GM12878 (cell line): Measurements from ENCODE around the gene CSAD. TPM values are rescaled to one million over a fixed set of nuclear protein-coding genes. Genes with fewer than 3 reads are reported as not detected.

Source experiments
- ATAC-seq: fragments of 200-7000 bp; cut with Tn5 transposase; 3 replicates; pipeline ENCODE4 v1.9.1; 2020; ENCODE audit warnings: mild to moderate bottlenecking, moderate library complexity
- BruUV-seq: library from RNA; stranded (reverse); fragments of 400-500 nt; replicated peaks from 2 replicates; lab custom pipeline; 2021; lab: Mats Ljungman, UMichigan
- CTCF ChIA-PET: fragments of 300-600 bp; sonication (Branson Sonifier 250); formaldehyde crosslinking; extraction: SDS; loops from one replicate; lab custom pipeline; 2021; ENCODE audit warnings: inconsistent platforms; lab: Yijun Ruan, JAX
- POLR2A ChIA-PET: fragments of 350-600 bp; formaldehyde crosslinking; extraction: SDS; loops from one replicate; lab custom pipeline; 2021; ENCODE audit warnings: inconsistent platforms; lab: Charles Lee
- RAD21 ChIA-PET: fragments of 300-600 bp; sonication (Branson Sonifier 250); formaldehyde crosslinking; loops from one replicate; lab custom pipeline; 2023; ENCODE audit warnings: antibody characterized with exemption; ENCODE audit not compliant: unreplicated experiment; lab: Charles Lee
- SMC1A ChIA-PET: fragments of 300-600 bp; sonication (Branson Sonifier 250); formaldehyde crosslinking; loops from one replicate; lab custom pipeline; 2023; ENCODE audit not compliant: unreplicated experiment, uncharacterized antibody; lab: Charles Lee
- DNase-seq: peaks from one replicate; pipeline ENCODE4 v3.0.0-alpha.2; 2011; ENCODE audit warnings: low read depth, low spot score
- FAIRE-seq: peaks from 3 replicates; lab custom pipeline; 2011; peaks lifted over from hg19 to GRCh38; lab: Jason Lieb, UNC
- H2AFZ ChIP-seq: 2 replicates; pipeline ENCODE4 v1.6.0; 2011; ENCODE audit warnings: low read depth, low read length, control low read depth; ENCODE audit not compliant: control insufficient read depth
- H3K27ac ChIP-seq: 2 replicates; pipeline ENCODE4 v1.5.1; 2011; ENCODE audit warnings: control low read depth; ENCODE audit not compliant: control insufficient read depth, insufficient read depth
- H3K27me3 ChIP-seq, 2 experiments: replicated peaks in 1 of 2; 2 replicates each; pipeline versions ENCODE4 v1.6.0 to v1.6.1; 2011; ENCODE audit warnings: low read length in 1 of 2; ENCODE audit not compliant: control insufficient read depth in 2 of 2, insufficient read depth in 2 of 2
- H3K36me3 ChIP-seq, 2 experiments: 2 replicates each; pipeline ENCODE4 v1.5.1; 2011; ENCODE audit warnings: low read length in 1 of 2; ENCODE audit not compliant: control insufficient read depth in 2 of 2, insufficient read depth in 2 of 2
- H3K4me1 ChIP-seq: 2 replicates; pipeline ENCODE4 v1.6.1; 2011; ENCODE audit warnings: mild to moderate bottlenecking, low read length, moderate library complexity, mixed read lengths; ENCODE audit not compliant: control insufficient read depth, insufficient read depth
- H3K4me2 ChIP-seq: 2 replicates; pipeline ENCODE4 v1.6.0; 2011; ENCODE audit warnings: control low read depth; ENCODE audit not compliant: control insufficient read depth, insufficient read depth
- H3K4me3 ChIP-seq: fragments of 200-600 bp; sonication (generic); 2 replicates; pipeline ENCODE4 v1.5.1; 2016
- H3K79me2 ChIP-seq: 2 replicates; pipeline ENCODE4 v1.6.0; 2011; ENCODE audit warnings: low read length; ENCODE audit not compliant: control insufficient read depth, insufficient read depth
- H3K9ac ChIP-seq: 2 replicates; pipeline ENCODE4 v1.8.0; 2011; ENCODE audit warnings: low read length, control low read depth, mixed read lengths; ENCODE audit not compliant: control insufficient read depth, insufficient read depth
- H3K9me3 ChIP-seq: replicated peaks from 3 replicates; pipeline ENCODE4 v1.5.1; 2011; ENCODE audit warnings: mild to moderate bottlenecking, low read length; ENCODE audit not compliant: control insufficient read depth, insufficient read depth
- H4K20me1 ChIP-seq: 2 replicates; pipeline ENCODE4 v1.6.0; 2011; ENCODE audit not compliant: control insufficient read depth, insufficient read depth
- DPF2 ChIP-seq: fragments of 450-650 bp; IDR thresholded peaks from 2 replicates; pipeline ENCODE4 v1.6.1; 2017; ENCODE audit warnings: mild to moderate bottlenecking
- ETV6 ChIP-seq, 2 experiments: fragments of 450-650 bp in 1 of 2; IDR thresholded peaks in 1 of 2; conservative IDR thresholded peaks in 1 of 2; 2 replicates each; pipeline ENCODE4 v1.6.1; 2014; ENCODE audit warnings: antibody characterized with exemption in 1 of 2, borderline replicate concordance in 1 of 2, low read depth in 1 of 2, mild to moderate bottlenecking in 1 of 2, moderate library complexity in 1 of 2
- GATAD2B ChIP-seq: fragments of 450-650 bp; conservative IDR thresholded peaks from 2 replicates; pipeline ENCODE4 v1.6.1; 2017; ENCODE audit warnings: low read depth, mild to moderate bottlenecking, moderate library complexity
- HDGF ChIP-seq: fragments of 450-650 bp; IDR thresholded peaks from 2 replicates; pipeline ENCODE4 v1.6.1; 2016; ENCODE audit warnings: antibody characterized with exemption
- IKZF2 ChIP-seq, 2 experiments: fragments of 450-650 bp; IDR thresholded peaks; 2 replicates each; pipeline ENCODE4 v1.6.1; 2017; ENCODE audit warnings: mild to moderate bottlenecking in 2 of 2, moderate library complexity in 2 of 2
- LARP7 ChIP-seq: fragments of 450-650 bp; IDR thresholded peaks from 2 replicates; pipeline ENCODE4 v1.6.1; 2017; ENCODE audit warnings: mild to moderate bottlenecking
- MEF2B ChIP-seq: fragments of 450-650 bp; IDR thresholded peaks from 2 replicates; pipeline ENCODE4 v1.6.1; 2018; ENCODE audit warnings: mild to moderate bottlenecking, moderate library complexity; ENCODE audit not compliant: partially characterized antibody, poor library complexity, severe bottlenecking
- MTA2 ChIP-seq: fragments of 450-650 bp; IDR thresholded peaks from 2 replicates; pipeline ENCODE4 v1.6.1; 2016; ENCODE audit warnings: low read depth, mild to moderate bottlenecking, moderate library complexity
- MTA3 ChIP-seq: IDR thresholded peaks from 2 replicates; pipeline ENCODE4 v1.6.1; 2012; ENCODE audit warnings: low read length, inconsistent platforms, borderline replicate concordance
- MXI1 ChIP-seq: fragments of 150-350 bp; IDR thresholded peaks from 2 replicates; pipeline ENCODE4 v1.6.1; 2011; ENCODE audit warnings: low read depth, mild to moderate bottlenecking, inconsistent platforms, low read length, improper control_type of control experiment
- RUNX3 ChIP-seq: IDR thresholded peaks from 2 replicates; pipeline ENCODE4 v1.6.1; 2012; ENCODE audit warnings: low read length, inconsistent platforms
- SP1 ChIP-seq: IDR thresholded peaks from one replicate; pipeline ENCODE4 v1.6.1; 2011; ENCODE audit warnings: low read depth, low read length
- STAT1 ChIP-seq: fragments of 450-650 bp; conservative IDR thresholded peaks from 2 replicates; pipeline ENCODE4 v1.6.1; 2014; ENCODE audit warnings: antibody characterized with exemption, mild to moderate bottlenecking
- TCF12 ChIP-seq: IDR thresholded peaks from 2 replicates; pipeline ENCODE4 v1.6.1; 2011; ENCODE audit warnings: low read depth, mild to moderate bottlenecking, low read length
- TCF7 ChIP-seq: IDR thresholded peaks from 2 replicates; pipeline ENCODE4 v1.6.1; 2014; ENCODE audit warnings: antibody characterized with exemption, borderline replicate concordance
- ZNF207 ChIP-seq: fragments of 450-650 bp; IDR thresholded peaks from 2 replicates; pipeline ENCODE4 v1.6.1; 2014; ENCODE audit warnings: antibody characterized with exemption, mild to moderate bottlenecking, borderline replicate concordance
- ZNF622 ChIP-seq: fragments of 450-650 bp; IDR thresholded peaks from 2 replicates; pipeline ENCODE4 v1.6.1; 2017; ENCODE audit warnings: mild to moderate bottlenecking, inconsistent platforms
- WGBS: methylation state at CpG from one replicate; pipeline ENCODE4 v1.1.6; 2016; ENCODE audit warnings: low lambda C conversion rate; ENCODE audit not compliant: insufficient replicate concordance, insufficient coverage; ENCODE audit errors: missing lambda C conversion rate; 5-methylcytosine and 5-hydroxymethylcytosine counted together
- in situ Hi-C: fragments of 300-500 bp; cut with MboI; formaldehyde crosslinking; loops from 9 replicates; pipeline ENCODE4 v1.14.3; 2018; ENCODE audit warnings: mixed read lengths
- intact Hi-C: fragments of 100-400 bp; cut with micrococcal nuclease; formaldehyde crosslinking; loops from one replicate; pipeline ENCODE4 v1.14.2; 2022; ENCODE audit not compliant: unreplicated experiment
- polyA plus RNA-seq, 11 experiments: library from polyadenylated mRNA; depleted of rRNA in 4 of 11; unstranded in 6 of 11; stranded (reverse) in 5 of 11; fragments of >200 nt; fragmentation: Nextera tagmentation in 4 of 11; fragmentation: Illumina TruSeq in 1 of 11; extraction: Ambion mirVana in 4 of 11; extraction: Trizol in 1 of 11; gene quantifications; 1 replicate in 1 of 11; 2 replicates in 10 of 11; pipeline versions ENCODE4 v1.2.1 to v1.2.3, GENCODE V29; 2011 to 2016; ENCODE audit warnings: inconsistent platforms in 2 of 11, missing spikeins in 2 of 11, low read depth in 1 of 11
- total RNA-seq, 4 experiments: library from RNA; depleted of rRNA in 3 of 4; stranded (reverse); fragments of >200 nt in 3 of 4; fragmentation: Illumina TruSeq in 1 of 4; extraction: Trizol in 1 of 4; gene quantifications; 2 replicates each; pipeline versions ENCODE4 v1.2.1 to v1.2.3, GENCODE V29; 2013 to 2021
- TF ChIP-seq, protein P1 (sequence below): IDR thresholded peaks from 2 replicates; pipeline ENCODE4 v1.6.1; 2012; ENCODE audit warnings: low read depth, low read length, improper control_type of control experiment
- TF ChIP-seq, protein P2 (sequence below): fragments of 450-650 bp; IDR thresholded peaks from 2 replicates; pipeline ENCODE4 v1.6.1; 2017; ENCODE audit warnings: mild to moderate bottlenecking, low read depth, inconsistent platforms; ENCODE audit not compliant: poor library complexity, severe bottlenecking
- TF ChIP-seq, protein P3 (sequence below): fragments of 150-350 bp; IDR thresholded peaks from 2 replicates; pipeline ENCODE4 v1.6.1; 2014; ENCODE audit warnings: mild to moderate bottlenecking, low read depth, low read length

Gene CSAD
- total and polyA plus RNA-seq, 10 of the 15 experiments (the other 5 are each of a cell fraction or from before 2014, with no cell fraction given): 1.1 to 20.4 (median 6.2) TPM

DNA sequence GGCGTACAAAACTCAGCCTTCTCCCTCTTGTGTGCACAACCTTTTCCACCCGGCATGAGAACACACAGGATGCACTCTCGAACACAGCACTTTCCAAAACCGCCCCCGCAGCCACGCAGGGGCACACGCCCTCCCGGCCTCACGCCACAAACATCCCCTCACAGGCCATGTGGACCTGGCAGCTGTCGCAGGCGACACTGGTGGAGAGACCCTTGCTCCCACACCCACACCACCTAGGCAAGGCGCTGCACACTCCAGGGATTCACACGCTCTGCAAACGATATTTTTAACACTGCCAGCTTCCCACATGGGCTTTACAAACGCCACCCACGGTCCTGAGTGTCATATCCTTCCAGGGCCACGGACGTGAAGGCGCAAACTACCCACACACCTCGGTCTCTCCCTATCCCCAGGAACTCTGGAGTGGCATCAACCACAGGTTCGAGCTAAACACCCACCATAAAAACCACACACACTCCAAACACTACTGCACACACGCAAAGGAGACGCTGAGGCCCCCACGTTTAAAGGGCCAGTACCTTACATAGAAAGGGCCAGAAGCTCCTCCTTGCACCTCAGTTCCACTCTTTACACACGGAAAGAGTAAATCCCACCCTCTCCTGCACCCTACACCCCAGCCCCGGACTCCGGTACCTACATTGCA, 38.7 kb upstream of the CSAD start:
- Histone ChIP-seq H2AFZ (peak overlapping the region; percentile 67), H3K4me3 (peak overlapping the region; percentile 86), H3K4me2 (peak overlapping the region; percentile 86), H3K9ac (peak overlapping the region; percentile 52), H3K27ac (peak overlapping the region; percentile 49), H3K79me2 (peaks cover 4% of the 10 kb centered on the region; the same call in 1 of the 2 replicates), H3K4me1 (peaks cover 22% of the 10 kb centered on the region), H4K20me1 (no peaks in the 10 kb centered on the region), H3K9me3 (no peaks in the 10 kb centered on the region), H3K27me3 (no peaks in the 10 kb centered on the region), H3K36me3 (peaks cover 0 to 2% of the 10 kb centered on the region in 2 experiments; a peak in 1 of 4 replicates)
- peak; percentile 27 for FAIRE-seq
- RAD21 ChIA-PET: interaction anchor here (0.6 to 11.1 kb wide), 14 partner anchors 10 to 199 kb away, joined by 3 to 146 read pairs (median 4); partner anchors contain the start of genes AAAS, CSAD, ESPL1 and ITGB7
- POLR2A ChIA-PET: interaction anchor here (0.9 to 4.4 kb wide), 9 partner anchors 11 to 213 kb away, joined by 3 to 28 read pairs (median 4); partner anchors contain the start of genes EIF4B, ESPL1, ITGB7 and PFDN5
- SMC1A ChIA-PET: interaction anchor here (0.7 to 16.4 kb wide), 17 partner anchors 11 to 122 kb away, joined by 3 to 155 read pairs (median 4); partner anchors contain the start of genes ESPL1, ITGB7 and PFDN5
- TSS peak; percentile 71 for BruUV-seq
- intact Hi-C loops (no loop called here), in situ Hi-C loops (no loop called here)
- CTCF ChIA-PET: interaction anchor here (0.8 to 15.7 kb wide), 13 partner anchors 10 to 289 kb away, joined by 3 to 315 read pairs (median 9); partner anchors contain the start of genes AAAS, CSAD, ESPL1 and PFDN5
- DNase-seq: no peak
- ATAC-seq: peak; percentile 31
- 4% methylated on average over 27 of the region's 27 CpGs for WGBS
- 0 out of 2 replicates have a peak, but pooled peaks have one; percentile 65 for TF ChIP-seq MTA3
- TF ChIP-seq DPF2: peak; percentile 85; the same call in 1 of the 2 replicates
- TF ChIP-seq TCF7: no peak
- TF ChIP-seq IKZF2 (IDR thresholded peaks at IDR 0.05): peak; percentile 93 to 94
- TF ChIP-seq ZNF207: 0 out of 2 replicates have a peak, but pooled peaks have one; percentile 9
- TF ChIP-seq MXI1: peak; percentile 44; the same call in 1 of the 2 replicates
- peak; percentile 75; the same call in 1 of the 2 replicates for TF ChIP-seq MTA2
- TF ChIP-seq ETV6 (conservative IDR thresholded peaks at IDR 0.05 in 1 of 2, IDR thresholded peaks at IDR 0.05 in 1 of 2; ENCODE audit: borderline replicate concordance in 1 of 2, low read depth in 1 of 2): peak in 1 of 2 experiments; percentile 45; a peak in 2 of 4 replicates
- peak; percentile 50 for TF ChIP-seq MEF2B
- TF ChIP-seq, protein P1, sequence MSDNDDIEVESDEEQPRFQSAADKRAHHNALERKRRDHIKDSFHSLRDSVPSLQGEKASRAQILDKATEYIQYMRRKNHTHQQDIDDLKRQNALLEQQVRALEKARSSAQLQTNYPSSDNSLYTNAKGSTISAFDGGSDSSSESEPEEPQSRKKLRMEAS: peak; percentile 65
- TF ChIP-seq, protein P2, sequence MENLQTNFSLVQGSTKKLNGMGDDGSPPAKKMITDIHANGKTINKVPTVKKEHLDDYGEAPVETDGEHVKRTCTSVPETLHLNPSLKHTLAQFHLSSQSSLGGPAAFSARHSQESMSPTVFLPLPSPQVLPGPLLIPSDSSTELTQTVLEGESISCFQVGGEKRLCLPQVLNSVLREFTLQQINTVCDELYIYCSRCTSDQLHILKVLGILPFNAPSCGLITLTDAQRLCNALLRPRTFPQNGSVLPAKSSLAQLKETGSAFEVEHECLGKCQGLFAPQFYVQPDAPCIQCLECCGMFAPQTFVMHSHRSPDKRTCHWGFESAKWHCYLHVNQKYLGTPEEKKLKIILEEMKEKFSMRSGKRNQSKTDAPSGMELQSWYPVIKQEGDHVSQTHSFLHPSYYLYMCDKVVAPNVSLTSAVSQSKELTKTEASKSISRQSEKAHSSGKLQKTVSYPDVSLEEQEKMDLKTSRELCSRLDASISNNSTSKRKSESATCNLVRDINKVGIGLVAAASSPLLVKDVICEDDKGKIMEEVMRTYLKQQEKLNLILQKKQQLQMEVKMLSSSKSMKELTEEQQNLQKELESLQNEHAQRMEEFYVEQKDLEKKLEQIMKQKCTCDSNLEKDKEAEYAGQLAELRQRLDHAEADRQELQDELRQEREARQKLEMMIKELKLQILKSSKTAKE: peak; percentile 17
- TF ChIP-seq GATAD2B: peak; percentile 83
- TF ChIP-seq LARP7: 0 out of 2 replicates have a peak, but pooled peaks have one; percentile 53
- TF ChIP-seq, protein P3, sequence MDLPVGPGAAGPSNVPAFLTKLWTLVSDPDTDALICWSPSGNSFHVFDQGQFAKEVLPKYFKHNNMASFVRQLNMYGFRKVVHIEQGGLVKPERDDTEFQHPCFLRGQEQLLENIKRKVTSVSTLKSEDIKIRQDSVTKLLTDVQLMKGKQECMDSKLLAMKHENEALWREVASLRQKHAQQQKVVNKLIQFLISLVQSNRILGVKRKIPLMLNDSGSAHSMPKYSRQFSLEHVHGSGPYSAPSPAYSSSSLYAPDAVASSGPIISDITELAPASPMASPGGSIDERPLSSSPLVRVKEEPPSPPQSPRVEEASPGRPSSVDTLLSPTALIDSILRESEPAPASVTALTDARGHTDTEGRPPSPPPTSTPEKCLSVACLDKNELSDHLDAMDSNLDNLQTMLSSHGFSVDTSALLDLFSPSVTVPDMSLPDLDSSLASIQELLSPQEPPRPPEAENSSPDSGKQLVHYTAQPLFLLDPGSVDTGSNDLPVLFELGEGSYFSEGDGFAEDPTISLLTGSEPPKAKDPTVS: no peak
- 0 out of 2 replicates have a peak, but pooled peaks have one; percentile 44 for TF ChIP-seq STAT1
- TF ChIP-seq TCF12: peak; percentile 76; the same call in 1 of the 2 replicates
- peak; percentile 57; the same call in 1 of the 2 replicates for TF ChIP-seq HDGF
- no peak for TF ChIP-seq ZNF622
- TF ChIP-seq RUNX3: peak; percentile 97
- TF ChIP-seq SP1: peak; percentile 19
